ENCODE measurements around the gene USH2A.

Gene USH2A

GRCh38 chr1:216422821-216423520 lies at the start of gene USH2A:
Gene USH2A (minus strand): TSS chr1:216423448. CDS start chr1:216422336, 1,112 bp downstream.
- no peak for DNase-seq

GRCh38 chr1:216466162-216466801 lies 43.0 kb upstream of the USH2A start:
- no peak for DNase-seq

- DNase-seq, result no peak
These were observed 41.2 kb upstream of the USH2A start for GRCh38 chr1:216464489-216464888.

- no peak for DNase-seq
These were observed 39.0 kb upstream of the USH2A start for GRCh38 chr1:216462066-216462775.

GRCh38 chr1:216461466-216461865 lies 38.2 kb upstream of the USH2A start:
- DNase-seq, result no peak

GRCh38 chr1:216459651-216460207 lies 36.5 kb upstream of the USH2A start:
- DNase-seq, result no peak

- DNase-seq, result no peak
These were observed 35.6 kb upstream of the USH2A start for GRCh38 chr1:216458812-216459211.

- DNase-seq, result no peak
These were observed 34.1 kb upstream of the USH2A start for GRCh38 chr1:216457356-216457755.

GRCh38 chr1:216456682-216457081 lies 33.4 kb upstream of the USH2A start:
- DNase-seq, result no peak

GRCh38 chr1:216453777-216454176 lies 30.5 kb upstream of the USH2A start:
- DNase-seq, result no peak

GRCh38 chr1:216450227-216450626 lies 27.0 kb upstream of the USH2A start:
- no peak for DNase-seq

GRCh38 chr1:216448011-216448510 lies 24.8 kb upstream of the USH2A start:
- no peak for DNase-seq

- no peak for DNase-seq
These were observed 14.4 kb upstream of the USH2A start for GRCh38 chr1:216437603-216438002.

GRCh38 chr1:216434232-216434631 lies 11.0 kb upstream of the USH2A start:
- DNase-seq, result no peak

GRCh38 chr1:216433175-216433574 lies 9.9 kb upstream of the USH2A start:
- DNase-seq, result no peak

GRCh38 chr1:216430744-216431143 lies 7.5 kb upstream of the USH2A start:
- DNase-seq, result no peak

GRCh38 chr1:216425577-216425976 lies 2.3 kb upstream of the USH2A start:
- no peak for DNase-seq

- DNase-seq, result no peak
These were observed 2.5 kb downstream of the USH2A start for GRCh38 chr1:216420746-216421145.

GRCh38 chr1:216420263-216420662 lies 3.0 kb downstream of the USH2A start:
- no peak for DNase-seq

- DNase-seq, result no peak
These were observed 6.8 kb downstream of the USH2A start for GRCh38 chr1:216416488-216416887.

- no peak for DNase-seq
These were observed 13.2 kb downstream of the USH2A start for GRCh38 chr1:216410026-216410425.

- no peak for DNase-seq
These were observed 32.3 kb downstream of the USH2A start for GRCh38 chr1:216390956-216391355.

- DNase-seq, result no peak
These were observed 33.5 kb downstream of the USH2A start for GRCh38 chr1:216389774-216390173.

- no peak for DNase-seq
These were observed 34.7 kb downstream of the USH2A start for GRCh38 chr1:216388558-216388957.

Measured in activated CD4-positive, alpha-beta T cell treated with anti-CD3 and anti-CD28 coated beads, Interleukin-10, Interleukin-2, amounts not matched to agents 100 ng/mL and 50 ng/mL, durations not matched to agents 16 hours and 8 hours (primary cell).